Inferior parietal cortex (tissue), 1 donor: ENCODE results near the gene TGFBR2.

Experiments used
- DNase-seq: peaks from one replicate; pipeline ENCODE4 v3.0.0-alpha.2; 2016; ENCODE audit errors: extremely low spot score

Gene TGFBR2

DNA sequence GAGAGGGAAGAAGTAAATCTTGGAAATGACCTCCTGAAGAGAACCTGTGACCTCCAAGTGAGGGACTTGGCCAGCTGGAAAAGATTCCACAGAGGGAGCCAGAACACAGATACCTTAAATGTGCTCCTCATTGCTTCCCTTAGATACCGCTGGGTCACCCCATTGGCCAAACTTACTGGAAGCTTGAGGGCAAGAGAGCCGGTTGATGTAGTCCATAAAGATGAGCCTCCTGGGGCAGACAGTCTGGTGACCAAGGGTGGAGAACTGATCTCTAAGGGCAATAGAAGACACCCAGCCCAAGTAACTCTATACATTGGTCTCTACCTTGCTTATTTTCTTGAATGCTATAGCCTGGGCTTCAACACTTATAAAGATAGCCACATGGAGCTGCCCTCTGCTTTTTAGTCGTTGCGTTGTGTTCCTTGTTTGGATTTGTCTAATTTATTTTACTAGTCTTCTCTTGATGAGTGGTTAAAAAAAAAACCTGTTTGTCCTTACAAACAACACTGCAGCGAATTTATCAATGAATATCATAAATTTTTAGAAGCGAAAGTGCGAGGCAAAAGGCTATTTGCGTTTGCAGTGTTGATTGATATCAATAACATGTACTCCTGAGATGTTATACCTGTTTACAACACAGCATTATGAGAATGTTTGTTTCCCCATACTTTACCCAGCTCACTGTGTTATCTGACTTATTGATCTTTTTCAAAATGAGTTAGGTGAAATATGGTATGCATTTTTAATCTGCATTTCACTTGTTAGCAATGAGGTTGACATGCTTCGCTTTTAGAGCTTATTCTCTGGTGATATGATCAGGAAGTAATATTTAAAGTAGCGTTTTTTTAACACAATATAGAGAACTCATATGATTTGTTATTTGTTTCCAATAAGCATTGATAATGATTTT is 31.2 kb downstream of the TGFBR2 start:
- DNase-seq: no peak

DNA sequence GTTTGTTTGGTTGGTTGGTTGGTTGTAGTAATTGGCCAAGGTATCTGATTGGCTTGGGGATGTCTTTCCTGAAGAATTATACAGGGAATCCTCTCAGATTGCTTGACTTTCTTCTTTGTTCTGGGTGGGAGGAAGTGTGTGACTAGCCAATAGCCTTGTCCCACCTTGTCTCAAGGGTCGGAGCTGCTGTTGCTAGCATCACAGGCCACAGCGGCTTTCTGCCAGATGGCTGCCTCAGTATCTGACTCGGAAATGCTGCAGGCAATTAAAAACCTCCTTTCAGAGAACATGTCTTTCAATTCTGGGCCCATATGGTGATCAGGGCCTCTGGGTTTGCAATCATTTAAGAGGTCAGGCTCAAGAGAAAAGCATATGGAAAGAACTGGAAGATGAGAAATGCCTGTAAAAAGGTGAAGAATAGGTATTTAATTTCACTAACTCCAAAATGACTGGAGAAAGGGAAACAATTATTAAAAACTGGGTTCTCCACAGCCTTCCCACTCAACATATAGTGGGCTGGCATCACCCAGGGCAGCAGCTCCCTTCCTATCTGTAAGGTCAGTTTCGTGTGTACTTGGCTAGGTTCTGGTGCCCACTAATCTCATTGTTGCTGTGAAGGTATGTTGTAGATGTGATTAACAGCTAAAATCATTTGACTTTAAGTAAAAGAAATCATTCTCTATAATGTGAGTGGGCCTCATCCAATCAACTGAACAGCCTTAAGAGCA is 32.4 kb downstream of the TGFBR2 start:
- DNase-seq: no peak

DNA sequence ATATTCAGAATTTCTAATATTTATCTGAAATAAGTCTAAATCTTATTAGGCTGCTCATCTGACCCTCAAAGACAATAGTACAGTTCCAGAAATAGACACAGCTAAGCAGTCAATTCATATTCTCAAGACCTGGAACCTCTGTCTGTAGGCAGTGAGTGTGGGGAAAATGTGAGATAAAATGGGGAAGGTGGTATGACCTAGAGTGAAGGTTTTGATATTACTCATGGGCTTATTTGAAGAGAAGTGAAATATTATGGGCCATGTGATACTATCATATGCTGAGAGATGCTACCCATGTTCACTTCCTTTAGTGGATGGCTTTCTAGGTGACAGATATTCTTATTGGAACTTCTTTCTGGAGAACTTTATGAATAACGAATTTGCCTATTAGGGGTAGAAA is 33.5 kb downstream of the TGFBR2 start:
- no peak for DNase-seq

DNA sequence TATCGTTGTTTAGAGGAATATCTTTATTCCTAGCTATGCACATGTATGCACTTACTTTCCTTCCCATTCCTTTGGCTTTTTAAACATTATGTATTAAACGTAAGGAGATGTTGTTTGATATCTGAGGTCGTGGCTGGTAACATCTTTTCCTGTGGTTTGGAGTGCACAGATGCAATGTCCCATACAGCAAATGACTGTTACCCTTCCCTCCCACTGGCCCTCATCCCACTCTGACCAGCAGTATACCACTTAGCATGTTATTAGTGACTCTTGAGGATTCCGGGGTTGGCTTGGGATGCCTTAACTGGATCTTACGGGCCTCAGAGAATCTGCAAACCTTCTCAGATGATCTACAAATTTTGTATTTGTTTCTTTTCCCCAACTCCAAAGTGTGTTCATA is 34.5 kb downstream of the TGFBR2 start:
- DNase-seq: no peak

DNA sequence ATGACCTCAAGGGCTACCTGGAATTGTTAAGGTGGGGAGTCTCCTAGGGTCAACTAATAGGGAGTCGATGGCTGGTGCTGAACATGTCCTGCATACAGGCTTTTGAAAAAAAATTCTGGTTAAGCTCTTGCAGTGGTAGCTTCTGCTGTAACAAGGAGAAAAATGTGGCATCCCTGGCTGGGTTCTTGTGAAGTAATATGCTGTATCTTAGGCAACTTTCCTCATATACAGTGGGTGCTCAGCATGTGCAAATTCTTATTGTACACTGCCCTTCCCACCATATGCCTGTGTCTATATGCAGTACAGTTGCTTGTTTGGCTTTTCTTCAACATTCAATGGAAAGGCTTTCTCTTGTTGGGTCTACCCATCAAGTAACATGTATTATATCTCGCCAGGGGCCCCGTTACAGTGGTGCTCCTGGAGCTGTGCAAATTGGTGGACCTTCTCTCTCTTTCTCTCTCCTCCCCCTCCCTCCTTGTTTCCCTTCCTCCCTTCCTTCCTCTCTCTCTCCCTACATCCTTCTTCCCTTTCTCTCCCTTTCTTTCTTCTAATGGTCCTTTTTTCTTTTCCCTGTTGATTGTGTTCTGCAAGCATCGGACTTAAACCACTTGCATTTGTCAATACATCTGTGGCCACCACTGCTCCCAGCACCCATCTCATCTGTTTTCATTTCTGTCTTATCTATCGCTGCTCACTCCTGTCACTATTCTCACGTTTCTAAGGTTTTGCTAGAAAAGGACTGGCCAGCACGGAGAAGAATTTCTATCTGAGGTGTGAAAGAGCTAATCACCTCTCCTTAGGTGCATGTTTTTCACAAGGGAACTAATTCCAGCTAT is 35.2 kb downstream of the TGFBR2 start:
- no peak for DNase-seq

DNA sequence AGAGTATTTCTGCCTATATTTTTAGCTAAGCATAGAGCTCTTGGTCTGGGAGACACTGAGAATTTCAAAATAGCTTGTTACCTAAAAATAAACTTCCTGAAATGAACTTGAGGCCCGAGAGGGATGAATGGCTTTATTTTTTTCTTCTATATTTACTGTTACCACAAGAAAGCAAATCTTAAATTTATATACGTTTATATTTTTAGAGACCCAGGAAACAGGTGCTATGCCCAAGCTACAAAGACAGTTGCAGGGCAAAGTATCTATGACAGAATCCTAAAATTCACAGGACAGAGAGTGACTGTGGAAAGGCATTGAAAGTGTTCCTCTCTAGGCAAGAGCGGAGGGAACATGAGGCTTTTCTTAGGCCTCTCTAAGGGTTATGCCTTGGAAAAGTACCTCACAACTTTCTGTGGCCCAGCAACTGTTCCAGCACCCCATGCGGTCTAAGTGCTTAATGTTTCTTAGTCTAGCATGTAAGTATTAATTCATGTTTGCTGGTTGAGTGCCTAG is 36.5 kb downstream of the TGFBR2 start:
- DNase-seq: no peak

DNA sequence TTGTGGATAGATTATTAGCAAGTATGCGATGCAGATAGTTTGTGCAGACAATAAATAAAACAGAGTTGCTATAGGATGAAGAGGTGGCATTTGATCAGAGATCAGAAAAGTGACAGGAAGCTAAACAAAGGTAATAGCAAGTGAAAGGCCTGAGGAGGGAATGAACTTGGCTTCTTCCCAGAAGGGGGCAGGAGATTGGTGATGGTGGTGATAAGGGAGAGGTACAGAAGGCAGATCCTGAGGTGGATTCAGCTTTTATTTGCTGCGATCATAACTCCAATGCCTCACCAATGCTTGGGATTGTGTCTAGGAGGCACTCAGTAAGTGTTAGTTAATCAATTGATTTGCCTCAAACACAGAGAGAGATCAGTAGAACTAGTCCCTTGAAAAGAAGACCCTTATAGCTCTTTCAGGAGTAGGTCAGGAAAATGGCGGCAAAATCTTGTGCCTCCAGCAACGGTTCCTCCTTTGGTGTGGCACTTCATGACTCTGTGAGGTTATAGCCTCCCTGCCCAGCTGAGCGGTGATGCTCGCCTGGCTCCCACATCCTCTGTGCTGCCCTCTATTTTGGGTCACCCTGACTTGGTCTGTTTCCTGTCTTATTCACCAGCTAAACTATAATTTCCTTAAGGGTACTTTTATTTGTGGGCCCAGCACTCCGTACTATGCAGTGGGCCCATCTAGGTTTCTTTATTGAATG is 37.5 kb downstream of the TGFBR2 start:
- no peak for DNase-seq

DNA sequence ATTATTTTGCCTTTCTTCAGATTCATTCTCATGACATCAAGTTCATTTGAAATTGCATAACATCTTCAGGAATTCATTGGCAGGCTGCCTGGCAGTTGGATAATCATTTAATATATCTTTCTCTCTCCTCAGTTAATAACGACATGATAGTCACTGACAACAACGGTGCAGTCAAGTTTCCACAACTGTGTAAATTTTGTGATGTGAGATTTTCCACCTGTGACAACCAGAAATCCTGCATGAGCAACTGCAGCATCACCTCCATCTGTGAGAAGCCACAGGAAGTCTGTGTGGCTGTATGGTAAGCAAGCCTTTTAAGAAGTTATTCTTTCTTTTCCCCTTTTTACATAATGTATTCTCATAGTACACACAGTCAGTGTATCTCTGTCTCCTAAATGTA is 38.2 kb downstream of the TGFBR2 start:
- DNase-seq: no peak

DNA sequence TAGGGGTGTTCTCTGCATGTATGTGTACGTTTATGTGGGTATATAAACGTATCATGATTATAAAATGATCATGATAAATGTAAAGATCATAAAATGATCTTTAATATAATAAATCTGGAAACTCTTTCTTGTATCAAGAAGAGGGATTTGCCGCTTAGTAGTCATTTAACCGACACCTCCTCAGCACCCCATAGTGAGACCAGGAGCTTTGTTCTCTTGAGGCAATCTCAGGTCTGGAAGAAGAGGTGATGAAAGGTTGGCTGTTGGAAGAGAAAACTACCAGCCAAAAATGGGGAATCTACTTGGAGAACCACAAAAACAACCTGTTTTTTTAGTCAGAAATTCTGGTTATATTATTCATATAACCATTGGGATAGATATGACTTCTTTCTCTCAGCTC is 38.7 kb downstream of the TGFBR2 start:
- DNase-seq: no peak

DNA sequence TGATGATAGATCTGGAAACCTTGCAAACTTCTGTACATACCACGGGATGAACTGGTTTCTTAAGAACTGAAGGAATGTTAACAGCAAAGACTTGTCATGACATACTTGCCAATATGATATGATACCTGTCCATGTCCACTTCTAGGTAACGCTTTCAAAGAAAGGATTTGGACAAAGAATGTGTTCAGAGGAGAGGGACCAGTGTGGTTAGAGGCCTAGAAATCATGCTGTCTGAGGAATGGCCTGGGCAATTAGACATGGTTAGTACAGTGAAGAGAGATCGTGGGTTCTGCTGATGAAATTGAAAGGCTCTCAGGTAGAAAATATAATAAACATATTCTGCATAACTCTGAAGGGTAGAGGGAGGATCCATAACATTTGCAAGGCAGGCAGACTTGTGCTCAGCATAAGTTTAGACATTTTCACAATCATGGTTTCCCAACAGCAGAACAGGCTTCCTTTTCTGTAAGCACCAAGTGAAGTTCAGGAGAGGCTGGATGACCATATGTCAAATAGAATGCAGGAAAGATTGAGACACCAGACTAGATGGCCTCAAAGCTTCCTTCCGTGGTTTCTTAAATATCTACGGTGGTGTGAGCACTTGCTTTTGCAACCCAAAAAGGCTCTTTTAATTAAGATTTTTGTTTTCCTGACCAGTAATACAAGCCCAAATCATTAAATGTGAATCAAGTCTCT is 39.9 kb downstream of the TGFBR2 start:
- DNase-seq: no peak

DNA sequence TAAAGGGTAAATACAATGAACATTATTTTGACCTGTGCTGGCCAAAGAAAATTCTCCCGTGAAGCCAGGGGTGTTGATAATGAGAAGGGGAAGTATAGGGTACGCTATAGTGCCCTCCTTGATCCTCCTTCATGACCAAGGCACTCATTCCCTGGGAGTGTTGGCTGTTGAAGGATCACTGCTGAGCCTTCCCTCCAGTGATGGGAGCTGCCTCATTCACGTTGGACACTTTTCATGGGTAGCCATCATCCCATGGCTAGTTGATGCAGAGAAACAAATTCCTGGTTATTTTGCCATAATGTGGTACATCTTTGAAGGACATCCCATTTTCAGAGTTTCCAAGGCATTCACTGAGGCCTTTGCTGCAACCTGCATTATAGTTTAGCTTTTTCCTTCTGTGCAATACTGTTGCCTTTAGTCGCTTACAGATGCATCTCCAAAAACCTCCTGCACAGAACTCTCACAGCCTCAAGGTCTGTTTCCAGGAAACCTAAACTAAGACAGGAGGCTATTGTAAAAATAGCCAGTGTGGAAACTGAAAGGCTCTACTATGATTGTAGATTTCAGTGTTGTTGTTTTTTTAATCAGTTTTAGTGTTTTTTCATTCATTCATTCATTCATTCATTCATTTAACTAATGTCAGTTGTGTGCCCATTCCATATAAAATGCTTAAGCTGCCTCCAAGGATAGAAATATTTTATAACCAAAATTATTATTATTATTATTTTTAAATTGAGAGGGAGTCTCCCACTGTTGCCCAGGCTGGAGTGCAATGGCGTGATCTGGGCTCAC is 40.8 kb downstream of the TGFBR2 start:
- DNase-seq: no peak

DNA sequence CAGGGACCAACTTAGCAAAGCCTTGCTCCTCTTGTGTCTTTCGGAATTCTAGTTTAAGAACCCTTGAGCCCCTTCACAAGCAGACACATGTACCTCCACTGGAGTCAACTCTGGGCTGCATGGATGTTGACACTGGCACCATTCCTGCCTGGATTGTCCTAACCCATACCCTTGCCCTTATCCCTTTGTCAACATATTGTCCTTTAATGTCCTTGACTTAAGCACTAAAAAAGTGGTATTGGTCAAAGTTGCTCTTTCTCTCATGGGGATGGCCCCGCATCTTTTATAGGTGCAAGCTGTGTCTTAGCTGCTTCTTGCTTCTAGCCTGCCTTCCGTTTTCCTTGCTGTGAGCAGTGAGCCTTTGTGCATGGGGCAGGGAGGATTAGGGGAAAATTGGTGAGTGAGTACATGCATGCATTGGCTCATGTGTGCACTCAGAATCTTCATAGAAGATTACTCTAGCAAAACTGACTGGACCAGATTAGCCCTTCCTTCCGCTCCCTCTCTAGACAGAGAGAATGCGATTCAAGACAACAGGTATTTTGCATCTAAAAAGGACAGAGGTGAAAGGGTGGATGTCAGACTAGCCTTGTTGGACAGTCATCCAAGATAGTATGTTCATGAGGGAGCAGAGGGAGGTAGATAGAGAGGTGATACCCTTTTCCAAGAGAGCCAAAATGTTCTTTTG is 42.4 kb downstream of the TGFBR2 start:
- DNase-seq: no peak

DNA sequence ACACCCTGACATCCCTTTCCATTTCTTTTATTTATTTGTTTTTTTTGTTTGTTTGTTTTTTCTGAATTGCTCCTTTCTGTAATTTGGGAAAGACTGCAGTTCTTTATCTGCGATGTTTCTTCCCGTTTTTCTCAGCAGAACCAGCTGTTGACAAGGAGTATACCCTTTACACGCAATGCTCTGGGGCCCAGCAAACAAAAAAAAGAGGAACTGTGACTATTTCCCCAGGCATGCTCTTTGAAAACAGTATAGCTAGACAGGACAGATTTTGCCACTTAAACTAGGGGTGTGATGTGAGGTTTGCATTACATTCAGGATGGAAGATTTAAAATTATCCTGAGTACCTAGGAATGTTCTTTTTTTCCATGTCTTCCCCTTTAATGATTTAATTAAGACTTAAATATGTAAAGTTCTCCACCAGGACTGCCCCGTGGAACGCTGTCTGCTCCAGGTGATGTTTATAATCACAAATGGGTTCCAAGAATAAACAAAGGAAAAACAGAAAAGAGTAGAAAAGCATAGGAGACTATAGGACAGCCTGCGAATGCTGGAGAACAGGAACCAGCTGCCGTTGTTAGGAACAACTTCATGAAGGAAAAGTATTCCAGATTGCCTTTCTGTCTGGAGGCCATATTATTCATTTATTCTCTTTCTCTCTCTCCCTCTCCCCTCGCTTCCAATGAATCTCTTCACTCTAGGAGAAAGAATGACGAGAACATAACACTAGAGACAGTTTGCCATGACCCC is 43.3 kb downstream of the TGFBR2 start:
- no peak for DNase-seq

DNA sequence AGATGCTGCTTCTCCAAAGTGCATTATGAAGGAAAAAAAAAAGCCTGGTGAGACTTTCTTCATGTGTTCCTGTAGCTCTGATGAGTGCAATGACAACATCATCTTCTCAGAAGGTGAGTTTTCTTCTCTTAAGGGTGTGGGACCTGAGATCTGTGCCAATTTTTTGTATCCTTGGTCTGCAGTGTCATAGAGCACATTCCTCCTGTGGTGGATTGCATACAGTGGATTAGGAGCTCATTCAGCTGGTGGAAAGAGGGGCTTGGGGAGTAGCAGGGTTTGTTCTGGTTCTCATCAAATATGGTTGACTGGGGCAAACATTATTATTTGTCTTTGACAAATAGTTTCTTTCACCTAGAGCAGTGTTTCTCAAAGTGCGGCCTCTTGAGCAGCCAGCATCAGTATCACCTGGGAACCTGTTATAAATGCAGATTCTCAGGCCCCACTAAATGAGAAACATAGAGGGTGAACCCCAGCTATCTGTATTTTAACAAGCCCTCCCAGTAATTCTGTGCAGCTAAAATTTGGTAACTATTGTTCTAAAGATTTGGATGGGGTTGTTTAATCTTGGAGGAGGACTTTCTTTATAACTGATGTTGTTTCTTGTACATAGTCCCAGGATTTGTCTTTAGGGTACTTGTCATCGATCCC is 44.1 kb downstream of the TGFBR2 start:
- no peak for DNase-seq

DNA sequence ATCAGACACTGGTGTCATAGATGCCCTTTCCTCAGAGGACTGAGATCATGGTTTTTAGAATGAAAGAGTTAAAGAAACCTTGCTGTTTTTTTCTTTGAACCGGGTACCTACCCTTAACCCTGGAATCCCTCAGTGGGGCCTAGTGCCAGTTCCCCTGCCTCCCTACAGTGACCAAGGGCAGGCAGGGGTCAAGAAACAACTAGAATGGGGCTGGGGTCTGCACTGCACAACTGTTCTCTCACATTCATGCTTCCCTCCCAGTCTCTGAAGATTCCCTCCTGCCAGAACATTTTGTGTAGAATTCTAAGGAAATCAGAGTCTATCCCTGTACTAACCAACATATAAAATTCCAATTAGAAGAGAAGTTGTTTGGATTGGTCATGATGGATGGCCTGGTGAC is 47.9 kb downstream of the TGFBR2 start:
- no peak for DNase-seq

DNA sequence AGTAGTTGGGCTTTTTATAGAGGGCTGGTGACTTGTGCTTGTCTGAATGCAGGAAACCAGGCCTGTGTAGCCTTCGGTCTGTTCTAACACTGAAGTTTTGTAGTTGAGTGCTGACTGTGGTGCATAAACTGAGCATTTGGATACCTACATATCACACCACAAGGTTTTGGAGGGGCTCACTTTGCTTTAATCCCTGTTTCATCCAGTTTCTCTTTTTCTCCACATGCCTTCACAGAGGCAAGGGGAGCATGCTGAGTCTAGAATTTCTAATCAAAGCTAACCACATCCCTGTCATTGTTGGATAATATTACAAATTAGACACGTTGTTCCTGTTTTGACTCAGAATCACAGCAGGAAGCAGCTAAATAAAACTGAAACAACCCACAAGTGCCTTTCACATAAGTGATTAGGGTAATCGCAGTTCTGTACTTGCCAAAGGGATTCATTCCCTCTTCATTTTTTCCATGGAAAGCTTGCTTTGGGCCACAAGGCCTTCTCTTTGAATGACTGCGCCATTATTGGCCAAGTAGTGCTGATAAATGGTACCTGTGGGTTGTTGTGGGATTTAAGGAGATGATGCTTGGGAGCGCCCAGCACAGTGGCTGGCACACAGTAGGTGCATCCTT is 48.9 kb downstream of the TGFBR2 start:
- no peak for DNase-seq

DNA sequence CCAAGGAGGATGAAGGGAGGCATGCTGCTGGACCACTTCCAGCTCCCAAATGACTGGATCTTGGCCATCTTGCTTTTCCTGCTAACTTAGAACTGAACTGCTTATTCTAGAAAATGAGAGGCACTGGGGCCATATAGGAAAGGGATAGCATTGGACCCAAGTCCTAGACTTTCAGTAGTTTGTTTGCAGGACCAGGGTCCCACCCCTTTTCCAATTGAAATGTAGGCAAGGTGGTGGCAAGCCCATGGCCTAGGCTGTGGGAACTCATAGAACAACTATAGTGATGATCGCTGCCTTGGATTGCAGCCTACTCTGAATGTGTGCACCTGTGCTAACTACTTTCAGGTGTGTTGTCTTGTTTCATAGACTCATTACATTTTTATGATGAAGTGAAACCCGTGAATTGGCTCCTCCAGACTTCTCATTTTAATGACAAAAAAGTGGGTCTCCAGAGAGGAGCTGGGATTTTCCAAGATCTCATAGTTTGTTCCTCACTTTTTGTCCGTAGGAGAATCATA is 50.3 kb downstream of the TGFBR2 start:
- DNase-seq: no peak
